HuH-7 (cell line): ENCODE data around the gene AUTS2.
"Not testable (repeated sequence)": the region's sequence is repeated elsewhere in the genome, so short reads cannot be mapped to it uniquely, and the experiment has no call there.

Experiments used
- DNase-seq: peaks from one replicate; pipeline ENCODE4 v3.0.0; 2011; ENCODE audit warnings: low spot score

The AUTS2 gene

GRCh38 chr7:69761290-69761922, 163.1 kb downstream of the AUTS2 start:
- DNase-seq, result no peak

DNA sequence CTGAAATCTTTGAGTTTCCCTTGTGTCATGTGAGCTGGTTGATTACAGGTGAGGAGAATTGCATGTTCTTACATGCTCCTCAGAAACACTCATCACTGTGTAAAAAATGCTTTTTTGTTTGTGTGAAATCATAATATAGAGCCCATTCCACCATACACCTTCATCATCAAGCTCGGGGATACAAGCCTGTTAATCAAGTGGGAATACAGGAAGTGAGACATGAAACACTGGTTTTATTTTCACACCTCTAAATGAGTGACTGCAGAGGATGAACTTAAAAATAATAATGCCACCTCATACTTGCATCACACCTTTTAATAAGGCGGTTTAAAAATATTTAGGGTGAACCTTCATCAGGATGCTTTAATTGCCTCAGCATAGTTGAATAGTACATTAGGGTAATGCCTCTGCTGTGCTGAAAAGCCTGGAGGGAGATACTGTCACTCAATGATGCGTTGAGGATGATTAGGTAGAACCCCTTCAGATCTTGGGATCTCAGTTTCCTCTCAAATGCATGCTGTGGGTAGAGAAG, 164.6 kb downstream of the AUTS2 start:
- no peak for DNase-seq

- DNase-seq, result no peak
Observed at GRCh38 chr7:69763513-69763912, 165.2 kb downstream of the AUTS2 start.

- no peak for DNase-seq
Observed at GRCh38 chr7:69764147-69764546, 165.9 kb downstream of the AUTS2 start.

GRCh38 chr7:69764681-69765080, 166.4 kb downstream of the AUTS2 start:
- no peak for DNase-seq

GRCh38 chr7:69765879-69766278, 167.6 kb downstream of the AUTS2 start:
- DNase-seq, result no peak

DNA sequence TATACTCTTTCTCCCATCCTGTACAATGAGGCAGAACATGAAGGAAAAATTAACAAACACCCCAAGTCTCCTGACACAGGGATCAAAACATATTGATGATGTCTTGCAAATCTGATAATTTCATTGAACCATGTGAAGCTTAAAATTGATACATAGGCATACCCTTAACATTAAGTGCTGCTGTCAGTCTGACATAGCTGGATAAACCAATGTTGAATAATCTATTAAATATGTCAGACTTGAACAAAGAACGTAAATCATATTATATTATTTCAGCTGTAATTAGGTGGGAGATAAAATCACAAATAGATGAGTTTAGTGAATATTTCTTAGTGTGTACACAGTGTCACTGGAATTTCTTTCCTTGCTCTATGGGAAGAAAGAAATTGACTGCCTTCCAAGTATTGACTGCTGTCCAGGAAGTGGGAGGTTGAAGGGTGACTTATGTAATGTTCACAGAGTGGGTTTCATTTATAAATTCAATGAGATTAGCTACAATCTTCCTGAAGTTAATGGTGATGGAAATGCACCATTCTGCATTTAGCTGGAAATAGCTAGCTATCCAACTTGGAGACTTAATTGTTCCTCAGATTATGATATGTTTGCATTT, 170.8 kb downstream of the AUTS2 start:
- no peak for DNase-seq

GRCh38 chr7:69769826-69770225, 171.6 kb downstream of the AUTS2 start:
- DNase-seq, result no peak

GRCh38 chr7:69770613-69771012, 172.3 kb downstream of the AUTS2 start:
- no peak for DNase-seq

- no peak for DNase-seq
Observed at GRCh38 chr7:69772718-69773436, 174.6 kb downstream of the AUTS2 start.

GRCh38 chr7:69773535-69774225, 175.4 kb downstream of the AUTS2 start:
- DNase-seq, result no peak

DNA sequence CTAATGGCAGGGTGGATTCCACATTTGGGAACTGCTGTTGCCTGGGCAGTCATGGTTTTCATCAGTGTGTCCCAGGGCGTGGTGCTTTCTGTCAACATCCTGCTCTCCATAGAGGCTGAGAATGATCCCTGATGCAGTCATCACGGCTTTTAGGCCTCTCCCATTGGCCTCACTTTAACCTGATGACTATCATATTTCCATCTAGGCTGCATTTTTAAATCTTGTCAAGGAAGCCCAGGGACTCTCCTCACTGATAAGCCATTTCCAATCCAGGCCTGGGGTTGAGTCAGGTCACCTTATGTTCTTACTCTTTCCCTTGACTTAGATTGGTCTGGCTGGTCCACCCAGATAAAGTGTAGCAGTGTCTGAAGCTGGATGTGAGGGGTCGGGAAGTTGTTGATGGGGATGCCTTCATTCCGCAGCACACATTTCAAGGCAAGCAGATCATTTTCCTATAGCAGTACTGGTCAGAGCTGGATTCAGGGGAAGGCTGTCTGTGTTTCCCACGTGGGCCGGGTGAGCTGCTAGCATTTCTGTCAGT, 177.0 kb downstream of the AUTS2 start:
- no peak for DNase-seq

DNA sequence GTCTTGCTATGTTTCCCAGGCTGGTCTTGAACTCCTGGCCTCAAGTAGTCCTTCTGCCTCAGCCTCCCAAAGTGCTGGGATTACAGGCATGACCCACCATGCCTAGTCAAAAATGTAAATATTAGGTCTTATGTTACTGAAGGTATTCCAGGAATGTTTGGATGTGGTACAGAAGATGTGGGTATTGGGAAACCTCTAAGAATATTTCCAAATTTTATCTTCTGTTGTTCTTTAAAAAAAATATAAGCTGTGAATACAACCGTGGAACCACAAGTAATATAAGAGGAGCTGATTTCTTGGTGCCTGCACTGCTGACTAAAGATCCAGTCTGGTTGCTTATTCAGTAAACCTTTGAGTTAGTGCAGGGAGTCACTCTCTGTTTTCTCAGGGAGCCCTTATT, 178.3 kb downstream of the AUTS2 start:
- DNase-seq, result no peak

- DNase-seq, result no peak
Observed at GRCh38 chr7:69778138-69778537, 179.9 kb downstream of the AUTS2 start.

- DNase-seq, result no peak
Observed at GRCh38 chr7:69780379-69780778, 182.1 kb downstream of the AUTS2 start.

GRCh38 chr7:69781412-69781846, 183.2 kb downstream of the AUTS2 start:
- DNase-seq, result no peak

- no peak for DNase-seq
Observed at GRCh38 chr7:69782917-69783684, 184.8 kb downstream of the AUTS2 start.

- DNase-seq, result not testable (repeated sequence)
Observed at GRCh38 chr7:69786130-69786529, 187.9 kb downstream of the AUTS2 start.

- DNase-seq, result no peak
Observed at GRCh38 chr7:69786730-69787395, 188.6 kb downstream of the AUTS2 start.

- DNase-seq, result no peak
Observed at GRCh38 chr7:69787736-69788431, 189.6 kb downstream of the AUTS2 start.
